ENCODE data around the gene KRTAP9-3. TPM values are rescaled to one million over a fixed set of nuclear protein-coding genes. Genes with fewer than 3 reads are reported as not detected.
"Not testable (repeated sequence)": the region's sequence is repeated elsewhere in the genome, so short reads cannot be mapped to it uniquely, and the experiment has no call there.

The KRTAP9-3 gene
- total RNA-seq, 3 donors from 2014 or later: not detected

- H3K27me3 ChIP-seq; H3K4me3 ChIP-seq; H3K27ac ChIP-seq; DNase-seq (ENCODE audit: low spot score in 2 of 2); H3K4me1 ChIP-seq; H3K36me3 ChIP-seq; intact Hi-C loops (cut with DNase I; ENCODE audit: low total_unique reads); H3K9me3 ChIP-seq: not testable (repeated sequence)
Measured at GRCh38 chr17:41249637-41250240, 17.5 kb downstream of the KRTAP9-3 start, which contains the start of gene KRTAP9-4. KRTAP9-4 (plus strand) TSS chr17:41249687; CDS start chr17:41249721, 34 bp downstream.

DNA sequence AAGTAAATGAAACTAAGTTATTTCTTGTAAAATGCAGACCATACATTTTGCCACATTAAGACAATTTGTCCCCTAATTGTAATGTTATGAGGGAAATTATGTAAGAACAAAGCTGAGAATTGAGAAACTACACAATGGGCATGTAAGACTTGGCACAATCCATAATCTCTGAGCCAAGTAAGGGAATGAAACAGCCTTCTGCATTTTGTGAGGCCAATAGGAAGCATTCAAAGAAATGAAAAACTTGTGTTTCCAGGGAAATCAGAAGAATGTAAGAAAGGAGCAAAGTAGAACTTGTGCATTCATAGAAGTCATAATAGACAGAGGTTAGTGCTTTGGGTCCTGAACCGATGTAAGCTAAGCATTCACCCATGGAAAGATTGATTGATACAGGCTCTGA, 19.0 kb downstream of the KRTAP9-3 start:
- DNase-seq (ENCODE audit: low spot score in 2 of 2): no peak
- intact Hi-C loops (cut with DNase I; ENCODE audit: low total_unique reads): no loop called here

GRCh38 chr17:41254861-41255260, 22.6 kb downstream of the KRTAP9-3 start:
- H3K9me3 ChIP-seq: no peaks in the 10 kb centered on the region
- no peak overlapping the region for H3K4me3 ChIP-seq
- DNase-seq (ENCODE audit: low spot score in 2 of 2): no peak
- no peak overlapping the region for H3K27ac ChIP-seq
- no peaks in the 10 kb centered on the region for H3K36me3 ChIP-seq
- intact Hi-C loops (cut with DNase I; ENCODE audit: low total_unique reads): no loop called here
- H3K27me3 ChIP-seq: no peaks in the 10 kb centered on the region
- TF ChIP-seq POLR2AphosphoS5 (IDR thresholded peaks at IDR 0.05) (no peak), POLR2A (IDR thresholded peaks at IDR 0.05) (no peak)
- TF ChIP-seq, protein P1, sequence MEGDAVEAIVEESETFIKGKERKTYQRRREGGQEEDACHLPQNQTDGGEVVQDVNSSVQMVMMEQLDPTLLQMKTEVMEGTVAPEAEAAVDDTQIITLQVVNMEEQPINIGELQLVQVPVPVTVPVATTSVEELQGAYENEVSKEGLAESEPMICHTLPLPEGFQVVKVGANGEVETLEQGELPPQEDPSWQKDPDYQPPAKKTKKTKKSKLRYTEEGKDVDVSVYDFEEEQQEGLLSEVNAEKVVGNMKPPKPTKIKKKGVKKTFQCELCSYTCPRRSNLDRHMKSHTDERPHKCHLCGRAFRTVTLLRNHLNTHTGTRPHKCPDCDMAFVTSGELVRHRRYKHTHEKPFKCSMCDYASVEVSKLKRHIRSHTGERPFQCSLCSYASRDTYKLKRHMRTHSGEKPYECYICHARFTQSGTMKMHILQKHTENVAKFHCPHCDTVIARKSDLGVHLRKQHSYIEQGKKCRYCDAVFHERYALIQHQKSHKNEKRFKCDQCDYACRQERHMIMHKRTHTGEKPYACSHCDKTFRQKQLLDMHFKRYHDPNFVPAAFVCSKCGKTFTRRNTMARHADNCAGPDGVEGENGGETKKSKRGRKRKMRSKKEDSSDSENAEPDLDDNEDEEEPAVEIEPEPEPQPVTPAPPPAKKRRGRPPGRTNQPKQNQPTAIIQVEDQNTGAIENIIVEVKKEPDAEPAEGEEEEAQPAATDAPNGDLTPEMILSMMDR (IDR thresholded peaks at IDR 0.05): no peak
- no peaks in the 10 kb centered on the region for H3K4me1 ChIP-seq

More for the DNA sequence above, 19.0 kb downstream of the KRTAP9-3 start:
- Histone ChIP-seq H3K36me3 (no peaks in the 10 kb centered on the region), H3K4me1 (no peaks in the 10 kb centered on the region), H3K9me3 (no peaks in the 10 kb centered on the region), H3K27ac (no peak overlapping the region), H3K27me3 (no peaks in the 10 kb centered on the region), H3K4me3 (no peak overlapping the region)
- TF ChIP-seq POLR2AphosphoS5 (IDR thresholded peaks at IDR 0.05): no peak
- TF ChIP-seq POLR2A (IDR thresholded peaks at IDR 0.05): no peak
- TF ChIP-seq, protein P1 (IDR thresholded peaks at IDR 0.05): no peak

DNA sequence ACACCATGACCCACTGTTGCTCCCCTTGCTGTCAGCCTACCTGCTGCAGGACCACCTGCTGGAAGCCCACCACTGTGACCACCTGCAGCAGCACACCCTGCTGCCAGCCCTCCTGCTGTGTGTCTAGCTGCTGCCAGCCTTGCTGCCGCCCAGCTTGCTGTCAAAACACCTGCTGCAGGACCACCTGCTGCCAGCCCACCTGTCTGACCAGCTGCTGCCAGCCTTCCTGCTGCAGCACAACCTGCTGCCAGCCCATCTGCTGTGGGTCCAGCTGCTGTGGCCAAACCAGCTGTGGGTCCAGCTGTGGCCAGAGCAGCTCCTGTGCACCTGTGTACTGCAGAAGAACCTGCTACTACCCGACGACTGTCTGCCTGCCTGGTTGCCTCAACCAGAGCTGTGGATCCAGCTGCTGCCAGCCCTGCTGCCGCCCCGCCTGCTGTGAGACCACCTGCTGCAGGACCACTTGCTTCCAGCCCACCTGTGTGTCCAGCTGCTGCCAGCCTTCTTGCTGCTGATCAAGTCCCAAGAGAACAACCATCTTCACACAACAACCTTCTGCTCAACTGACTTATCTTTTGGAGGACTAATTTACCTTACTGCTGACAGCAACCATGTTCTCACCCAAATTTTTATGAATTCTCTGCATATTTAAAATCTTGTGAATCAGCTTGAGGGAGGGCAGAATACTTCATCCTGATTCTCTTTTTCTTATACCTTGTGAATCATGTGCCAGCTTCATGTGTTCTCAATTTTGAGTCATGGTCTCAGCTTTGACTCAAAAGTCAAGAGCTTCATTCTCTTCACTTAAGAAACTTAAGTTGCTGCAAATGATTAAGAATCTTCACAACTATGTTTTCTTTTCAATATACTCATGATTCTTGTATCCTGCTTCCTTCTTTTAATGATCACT, 23.4 kb downstream of the KRTAP9-3 start, which contains the start of gene KRTAP9-9:
TSS of gene KRTAP9-9 (plus strand) at position 4 of the 910 bp plus-strand sequence.
- H3K4me1 ChIP-seq; DNase-seq (ENCODE audit: low spot score in 2 of 2); H3K9me3 ChIP-seq; intact Hi-C loops (cut with DNase I; ENCODE audit: low total_unique reads); H3K27ac ChIP-seq; H3K36me3 ChIP-seq; H3K27me3 ChIP-seq; H3K4me3 ChIP-seq: not testable (repeated sequence)

DNA sequence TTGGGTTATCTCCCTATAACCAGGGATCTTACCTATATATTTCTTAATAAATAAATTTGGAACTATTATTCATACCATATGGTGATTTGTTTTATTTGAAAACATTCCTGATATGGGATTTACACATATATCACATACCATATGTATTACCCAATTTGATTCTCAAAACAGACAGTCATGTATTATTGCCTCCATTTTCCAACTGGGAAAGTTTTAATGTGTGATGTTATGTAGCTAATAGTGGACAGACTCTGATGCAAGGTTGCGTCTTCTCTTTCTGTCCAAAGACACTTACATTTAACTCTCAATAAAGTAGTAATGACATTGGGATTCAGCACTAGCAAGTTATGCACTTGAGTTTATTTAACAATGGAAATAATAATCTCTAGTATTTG, 24.0 kb downstream of the KRTAP9-3 start:
- Histone ChIP-seq H3K4me1 (no peaks in the 10 kb centered on the region), H3K27ac (no peak overlapping the region), H3K36me3 (no peaks in the 10 kb centered on the region), H3K9me3 (no peaks in the 10 kb centered on the region), H3K27me3 (no peaks in the 10 kb centered on the region), H3K4me3 (no peak overlapping the region)
- no peak for DNase-seq (ENCODE audit: low spot score in 2 of 2)
- intact Hi-C loops (cut with DNase I; ENCODE audit: low total_unique reads): no loop called here
- TF ChIP-seq POLR2AphosphoS5 (IDR thresholded peaks at IDR 0.05) (no peak), POLR2A (IDR thresholded peaks at IDR 0.05) (no peak)
- TF ChIP-seq, protein P1 (IDR thresholded peaks at IDR 0.05): no peak

DNA sequence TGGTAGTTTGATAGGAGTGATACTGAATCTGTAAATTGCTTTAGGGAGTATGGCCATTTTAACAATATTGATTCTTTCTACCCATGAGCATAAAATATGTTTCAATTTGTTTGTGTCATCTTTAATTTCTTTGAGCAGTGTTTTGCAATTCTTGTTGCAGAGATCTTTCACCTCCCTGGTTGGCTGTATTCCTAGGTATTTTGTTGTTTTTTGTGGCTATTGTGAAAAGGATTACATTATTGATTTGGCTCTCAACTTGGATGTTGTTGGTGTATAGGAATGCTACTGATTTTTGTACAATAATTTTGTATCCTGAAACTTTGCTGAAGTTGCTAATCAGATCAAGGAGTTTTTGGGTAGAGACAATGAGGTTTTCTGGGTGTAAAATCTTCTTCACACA, 26.2 kb downstream of the KRTAP9-3 start:
- TF ChIP-seq, protein P1 (IDR thresholded peaks at IDR 0.05): no peak
- TF ChIP-seq POLR2AphosphoS5 (IDR thresholded peaks at IDR 0.05) (no peak), POLR2A (IDR thresholded peaks at IDR 0.05) (no peak)
- Histone ChIP-seq H3K36me3 (no peaks in the 10 kb centered on the region), H3K27me3 (no peaks in the 10 kb centered on the region), H3K9me3 (no peaks in the 10 kb centered on the region), H3K4me3 (no peak overlapping the region), H3K27ac (no peak overlapping the region), H3K4me1 (no peaks in the 10 kb centered on the region)
- intact Hi-C loops (cut with DNase I; ENCODE audit: low total_unique reads): no loop called here
- no peak for DNase-seq (ENCODE audit: low spot score in 2 of 2)

Data from breast epithelium (tissue), 4 donors.